AG09309 (cell line): Measurements from ENCODE around the gene TGM4.

Experiments used
- DNase-seq: peaks from one replicate; pipeline ENCODE4 v3.0.0-alpha.2; 2010; ENCODE audit warnings: low read depth
- H3K4me3 ChIP-seq: 2 replicates; pipeline ENCODE4 v1.5.1; 2011; ENCODE audit warnings: mild to moderate bottlenecking, low read depth, low read length, moderate library complexity; ENCODE audit not compliant: control insufficient read depth
- CTCF ChIP-seq: IDR thresholded peaks from 2 replicates; pipeline ENCODE4 v1.5.1; 2011; ENCODE audit warnings: mild to moderate bottlenecking, low read depth, low read length, inconsistent platforms; ENCODE audit not compliant: insufficient read depth, control insufficient read depth; ENCODE audit errors: missing control alignments

The TGM4 gene

DNA sequence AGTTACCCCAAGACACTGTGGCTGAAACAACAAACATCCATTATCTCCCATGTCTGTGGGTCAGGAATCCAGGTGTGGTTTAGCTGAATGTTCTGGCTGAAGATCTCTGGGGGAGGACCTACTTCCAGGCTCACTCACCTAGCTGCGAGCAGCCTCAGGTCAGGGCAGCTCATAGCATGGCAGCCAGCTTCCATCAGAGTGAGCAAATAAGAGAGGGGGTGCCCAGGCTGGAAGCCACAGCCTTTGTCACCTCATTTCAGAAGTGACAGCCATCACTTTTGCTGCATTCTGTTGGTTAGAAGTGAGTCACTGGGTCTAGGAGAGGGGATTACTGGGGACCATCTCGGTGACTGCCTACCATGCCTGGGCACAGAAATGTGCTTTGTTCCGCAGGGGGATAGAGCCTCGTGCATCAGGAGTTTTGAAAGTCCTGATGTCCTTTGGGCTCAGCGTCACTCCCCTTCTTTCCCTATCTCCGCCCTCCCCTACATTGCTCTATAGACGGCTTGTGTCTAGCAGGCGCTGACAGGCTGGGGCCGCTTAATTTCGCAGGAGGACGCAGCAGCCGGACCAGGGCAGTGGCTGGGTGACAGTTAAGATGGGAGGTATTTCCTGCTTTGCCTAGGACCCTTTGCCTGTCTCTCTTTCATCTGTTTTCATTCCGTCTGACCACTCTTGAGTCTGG, 25.4 kb downstream of the TGM4 start:
- no peak for DNase-seq
- H3K4me3 ChIP-seq: no peak overlapping the region
- TF ChIP-seq CTCF: no peak

GRCh38 chr3:44902628-44903027, 28.2 kb downstream of the TGM4 start:
- TF ChIP-seq CTCF: no peak
- H3K4me3 ChIP-seq: no peak overlapping the region
- DNase-seq: no peak

GRCh38 chr3:44903314-44903713, 28.9 kb downstream of the TGM4 start:
- H3K4me3 ChIP-seq: no peak overlapping the region
- no peak for TF ChIP-seq CTCF

DNA sequence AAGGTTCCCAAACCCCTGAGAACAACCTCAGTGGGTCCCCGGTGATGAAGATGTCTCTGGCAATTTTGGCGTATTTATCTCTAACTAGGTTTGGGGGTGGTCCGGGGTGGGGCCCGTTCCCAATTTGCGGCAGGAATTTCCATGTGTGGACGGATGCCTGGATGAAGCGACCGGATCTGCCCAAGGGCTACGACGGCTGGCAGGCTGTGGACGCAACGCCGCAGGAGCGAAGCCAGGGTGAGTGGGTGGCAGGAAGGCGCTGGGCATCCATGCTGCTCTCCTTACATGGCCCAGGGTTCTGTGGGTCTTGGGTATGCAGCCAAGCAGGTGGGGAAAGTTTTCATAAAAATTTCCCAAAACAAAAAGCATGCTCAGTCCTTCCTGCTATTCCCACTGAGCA, 29.3 kb downstream of the TGM4 start:
- no peak overlapping the region for H3K4me3 ChIP-seq
- no peak for TF ChIP-seq CTCF
- DNase-seq: no peak

More at GRCh38 chr3:44903314-44903713, 28.9 kb downstream of the TGM4 start:
- DNase-seq: no peak

DNA sequence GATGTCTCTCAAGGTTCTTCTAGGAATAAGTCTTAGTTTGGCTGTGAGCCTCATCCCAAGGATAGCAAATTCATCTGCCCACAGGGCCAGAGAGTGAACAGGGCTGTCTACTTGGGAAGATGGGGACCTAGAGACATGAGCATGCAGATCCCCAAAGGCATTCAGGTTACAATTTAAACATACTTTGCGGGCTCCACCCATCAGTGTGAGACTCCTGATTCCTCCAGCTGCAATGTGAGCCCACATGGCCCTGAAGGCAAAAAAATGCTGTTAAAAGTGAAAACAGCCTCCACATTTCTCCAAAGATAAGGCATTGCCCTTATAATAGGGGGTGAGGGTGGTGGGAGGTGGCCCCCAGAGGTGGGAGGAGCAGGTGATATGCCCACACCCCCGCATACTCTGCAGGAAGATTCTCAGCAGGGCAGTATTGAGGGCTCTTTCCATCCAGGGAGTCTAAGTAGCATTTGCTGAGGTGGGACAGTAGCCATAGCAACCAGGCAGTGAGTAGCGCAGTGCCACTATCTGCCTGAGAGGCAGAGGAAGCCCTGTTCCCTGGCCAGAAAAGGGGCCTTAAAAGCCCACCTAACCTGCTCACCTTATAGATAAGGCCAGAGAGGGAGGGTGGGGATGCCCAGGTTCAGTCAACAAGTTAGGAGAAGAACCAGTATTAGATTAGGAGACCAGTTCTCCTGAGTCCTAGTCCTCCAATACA, 31.2 kb downstream of the TGM4 start:
- no peak for TF ChIP-seq CTCF
- no peak overlapping the region for H3K4me3 ChIP-seq
- no peak for DNase-seq

DNA sequence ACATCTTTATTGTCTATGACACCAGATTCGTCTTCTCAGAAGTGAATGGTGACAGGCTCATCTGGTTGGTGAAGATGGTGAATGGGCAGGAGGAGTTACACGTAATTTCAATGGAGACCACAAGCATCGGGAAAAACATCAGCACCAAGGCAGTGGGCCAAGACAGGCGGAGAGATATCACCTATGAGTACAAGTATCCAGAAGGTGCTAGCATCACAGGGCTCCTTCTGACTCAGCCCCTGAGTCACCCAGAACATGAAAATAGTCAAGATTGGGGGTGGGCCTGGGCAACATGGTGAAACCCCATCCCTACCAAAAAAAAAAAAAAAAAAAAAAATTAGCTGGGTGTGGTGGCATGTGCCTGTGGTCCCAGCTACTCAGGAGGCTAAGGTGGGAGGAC, 32.6 kb downstream of the TGM4 start:
- no peak for TF ChIP-seq CTCF
- no peak for DNase-seq
- no peak overlapping the region for H3K4me3 ChIP-seq
